DOHH2 (cell line): ENCODE measurements around the gene RNF207.

ENCODE experiments used
- H3F3A ChIP-seq: fragments of 200-600 bp; sonication (generic), shearing (Covaris generic); 2 replicates; pipeline ENCODE4 v1.6.0; 2016; ENCODE audit warnings: antibody characterized with exemption, mild to moderate bottlenecking; ENCODE audit not compliant: control insufficient read depth, insufficient read depth
- H3K27ac ChIP-seq: fragments of 200-600 bp; sonication (generic); 2 replicates; pipeline ENCODE4 v1.5.1; 2014; ENCODE audit warnings: low read depth, mild to moderate bottlenecking, low read length, moderate library complexity
- H3K27me3 ChIP-seq: fragments of 200-600 bp; sonication (generic); 2 replicates; pipeline ENCODE4 v1.6.1; 2014; ENCODE audit warnings: mild to moderate bottlenecking, low read length, mixed read lengths; ENCODE audit not compliant: control insufficient read depth
- H3K36me3 ChIP-seq: fragments of 200-600 bp; sonication (generic); 2 replicates; pipeline ENCODE4 v1.6.1; 2014; ENCODE audit warnings: mild to moderate bottlenecking, low read length, moderate library complexity, mixed read lengths; ENCODE audit not compliant: control insufficient read depth
- H3K4me1 ChIP-seq: fragments of 200-600 bp; sonication (generic); 2 replicates; pipeline ENCODE4 v1.6.1; 2014; ENCODE audit warnings: mild to moderate bottlenecking, low read length, mixed read lengths; ENCODE audit not compliant: control insufficient read depth
- H3K4me2 ChIP-seq: fragments of 200-600 bp; sonication (generic); 2 replicates; pipeline ENCODE4 v1.6.0; 2014; ENCODE audit warnings: mild to moderate bottlenecking, low read length, moderate library complexity
- H3K4me3 ChIP-seq: fragments of 200-600 bp; sonication (generic); 2 replicates; pipeline ENCODE4 v1.5.1; 2014; ENCODE audit warnings: mild to moderate bottlenecking, low read length, mixed read lengths
- H3K79me2 ChIP-seq: fragments of 200-600 bp; sonication (generic); 2 replicates; pipeline ENCODE4 v1.6.1; 2014; ENCODE audit warnings: mild to moderate bottlenecking, low read length, mixed read lengths; ENCODE audit not compliant: control insufficient read depth
- H3K9me2 ChIP-seq: fragments of 200-600 bp; sonication (generic); replicated peaks from 2 replicates; pipeline ENCODE4 v1.6.1; 2014; ENCODE audit warnings: mild to moderate bottlenecking, low read length, mixed read lengths; ENCODE audit not compliant: control insufficient read depth
- H3K9me3 ChIP-seq: fragments of 200-600 bp; sonication (generic); 2 replicates; pipeline ENCODE4 v1.6.1; 2014; ENCODE audit warnings: antibody characterized with exemption, low read length, mixed read lengths; ENCODE audit not compliant: control insufficient read depth, insufficient read depth
- H4K20me1 ChIP-seq: fragments of 200-600 bp; sonication (generic); 2 replicates; pipeline ENCODE4 v1.6.0; 2014; ENCODE audit warnings: low read depth, mild to moderate bottlenecking, antibody characterized with exemption, low read length, moderate library complexity; ENCODE audit not compliant: control insufficient read depth, insufficient read depth
- CTCF ChIP-seq: fragments of 200-600 bp; sonication (generic); IDR thresholded peaks from one replicate; pipeline ENCODE4 v1.5.1; 2014; ENCODE audit warnings: antibody characterized with exemption, mild to moderate bottlenecking, low read depth, low read length; ENCODE audit not compliant: poor library complexity, severe bottlenecking
- EZH2phosphoT487 ChIP-seq: fragments of 200-600 bp; sonication (generic); IDR thresholded peaks from 2 replicates; pipeline ENCODE4 v1.6.1; 2017; ENCODE audit warnings: borderline replicate concordance, mild to moderate bottlenecking, antibody characterized with exemption, low read length, moderate library complexity, mixed read lengths

RNF207 gene

DNA sequence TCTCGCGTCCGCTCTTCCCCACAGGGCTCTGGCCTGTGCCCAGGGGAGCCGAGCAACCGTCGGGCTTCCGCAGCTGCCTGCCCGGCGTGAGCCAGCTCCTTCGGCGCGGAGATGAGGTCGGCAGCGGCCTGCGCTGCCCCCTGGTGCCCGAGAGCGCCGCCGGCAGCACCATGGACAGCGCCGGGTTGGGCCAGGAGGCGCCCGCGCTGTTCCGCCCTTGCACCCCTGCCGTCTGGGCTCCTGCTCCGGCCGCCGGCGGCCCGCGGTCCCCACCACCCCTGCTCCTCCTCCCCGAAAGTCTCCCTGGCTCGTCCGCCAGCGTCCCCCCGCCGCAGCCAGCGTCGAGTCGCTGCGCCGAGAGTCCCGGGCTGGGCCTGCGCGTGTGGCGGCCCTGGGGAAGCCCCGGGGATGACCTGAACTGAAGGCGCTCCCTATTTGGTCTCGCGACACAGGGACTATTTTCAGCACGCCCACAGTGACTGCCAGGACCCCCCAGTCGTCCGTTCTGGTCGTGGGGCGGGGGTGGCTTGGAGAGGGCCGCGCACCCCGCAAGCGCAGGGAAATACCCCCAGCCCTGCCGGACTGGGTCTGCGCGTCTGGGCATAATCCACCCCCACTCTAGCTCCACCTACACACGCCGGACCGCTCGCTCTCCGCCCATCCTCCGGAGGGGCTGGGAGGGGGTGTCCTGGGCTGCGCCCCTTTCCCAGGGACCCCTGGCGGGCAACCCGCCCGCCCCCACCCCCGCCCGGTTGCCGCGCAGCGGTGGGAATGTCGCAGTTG lies 39.4 kb downstream of the RNF207 start:
- H3K36me3 ChIP-seq: no peaks in the 10 kb centered on the region
- no peaks in the 10 kb centered on the region for H3K79me2 ChIP-seq
- H3K4me3 ChIP-seq: no peak overlapping the region
- peaks cover 12% of the 10 kb centered on the region; the same call in 1 of the 2 replicates for H3K4me1 ChIP-seq
- H3K4me2 ChIP-seq: no peak overlapping the region; the same call in 1 of the 2 replicates
- H4K20me1 ChIP-seq: peaks cover 6% of the 10 kb centered on the region; the same call in 1 of the 2 replicates
- no peak overlapping the region for H3K27ac ChIP-seq
- peak; percentile 53; the same call in 1 of the 2 replicates for TF ChIP-seq EZH2phosphoT487
- TF ChIP-seq CTCF: peak; percentile 67
- H3K9me2 ChIP-seq: no peaks in the 10 kb centered on the region
- H3K27me3 ChIP-seq: peaks cover 56% of the 10 kb centered on the region
- H3F3A ChIP-seq: peaks cover 3% of the 10 kb centered on the region; the same call in 1 of the 2 replicates
- no peaks in the 10 kb centered on the region for H3K9me3 ChIP-seq

DNA sequence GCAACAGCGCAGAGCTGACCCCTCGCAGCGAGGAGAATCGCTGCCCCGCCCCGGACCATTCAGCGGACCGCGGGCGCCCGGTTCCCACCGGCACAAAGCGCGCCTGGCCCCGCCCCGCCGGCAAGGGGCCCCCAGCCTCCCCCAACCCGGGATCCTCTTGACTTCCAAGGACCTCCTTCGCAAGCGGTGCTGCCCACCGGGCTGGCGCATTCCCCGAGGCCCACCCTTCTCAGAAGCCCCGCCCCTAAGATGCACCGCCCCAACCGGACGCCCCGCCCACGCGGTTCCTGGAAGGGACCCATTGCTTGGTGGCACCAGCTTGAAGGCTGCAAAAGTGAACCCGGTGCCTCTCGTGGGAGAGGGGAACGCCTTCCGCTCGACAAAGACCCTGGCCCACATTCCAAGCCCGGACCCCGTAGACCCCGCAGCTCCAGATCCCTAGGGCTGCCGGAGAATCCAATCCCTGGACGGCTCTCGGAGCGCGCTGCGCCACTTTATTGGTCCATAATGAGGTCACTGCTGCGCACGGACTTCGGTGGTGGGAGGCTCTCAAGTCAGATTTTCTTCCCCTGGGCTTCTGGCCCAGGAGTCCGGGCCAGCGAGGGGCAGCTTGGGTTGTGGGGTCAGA lies 40.1 kb downstream of the RNF207 start:
- Histone ChIP-seq H3K9me3 (no peaks in the 10 kb centered on the region), H3K4me3 (no peak overlapping the region), H3F3A (peaks cover 3% of the 10 kb centered on the region; the same call in 1 of the 2 replicates), H3K36me3 (no peaks in the 10 kb centered on the region), H3K27ac (no peak overlapping the region), H3K4me1 (peaks cover 12% of the 10 kb centered on the region; the same call in 1 of the 2 replicates), H4K20me1 (peaks cover 6% of the 10 kb centered on the region; the same call in 1 of the 2 replicates), H3K27me3 (peaks cover 50% of the 10 kb centered on the region), H3K79me2 (no peaks in the 10 kb centered on the region), H3K4me2 (no peak overlapping the region; the same call in 1 of the 2 replicates), H3K9me2 (no peaks in the 10 kb centered on the region)
- TF ChIP-seq CTCF: no peak
- no peak for TF ChIP-seq EZH2phosphoT487

GRCh38 chr1:6246497-6247467 lies 40.9 kb downstream of the RNF207 start:
- H3K9me3 ChIP-seq: no peaks in the 10 kb centered on the region
- H3K4me3 ChIP-seq: no peak overlapping the region
- H3F3A ChIP-seq: peaks cover 3% of the 10 kb centered on the region; the same call in 1 of the 2 replicates
- peaks cover 6% of the 10 kb centered on the region; the same call in 1 of the 2 replicates for H4K20me1 ChIP-seq
- peaks cover 12% of the 10 kb centered on the region; the same call in 1 of the 2 replicates for H3K4me1 ChIP-seq
- no peak overlapping the region for H3K27ac ChIP-seq
- peaks cover 42% of the 10 kb centered on the region for H3K27me3 ChIP-seq
- H3K36me3 ChIP-seq: no peaks in the 10 kb centered on the region
- no peaks in the 10 kb centered on the region for H3K79me2 ChIP-seq
- no peak overlapping the region for H3K4me2 ChIP-seq
- no peaks in the 10 kb centered on the region for H3K9me2 ChIP-seq
- TF ChIP-seq CTCF (peak; percentile 94), EZH2phosphoT487 (no peak)
